SK-N-SH (cell line): Measurements from ENCODE around the gene FANCL. TPM values are rescaled to one million over a fixed set of nuclear protein-coding genes. Genes with fewer than 3 reads are reported as not detected.

Experiments used
- CTCF ChIA-PET: fragments of 300-600, 350-600 bp; formaldehyde crosslinking; extraction: SDS; loops from one replicate; lab custom pipeline; 2021; lab: Yijun Ruan, JAX
- POLR2A ChIA-PET: fragments of 350-600 bp; sonication (Branson Sonifier 250); formaldehyde crosslinking; extraction: SDS; loops from one replicate; lab custom pipeline; 2020; ENCODE audit warnings: antibody characterized with exemption, inconsistent platforms; lab: Yijun Ruan, JAX
- DNase-seq: peaks from one replicate; pipeline ENCODE4 v3.0.0; 2012
- H2AFZ ChIP-seq: fragments of 200-600 bp; sonication (generic); 2 replicates; pipeline ENCODE4 v1.8.1; 2016; ENCODE audit warnings: antibody characterized with exemption, mild to moderate bottlenecking, low read depth
- H3F3A ChIP-seq: fragments of 200-600 bp; sonication (generic); replicated peaks from 2 replicates; pipeline ENCODE3; 2016; ENCODE audit warnings: antibody characterized with exemption, mild to moderate bottlenecking; ENCODE audit not compliant: insufficient read depth
- H3K27ac ChIP-seq, 2 experiments: fragments of 200-500 bp in 1 of 2; fragments of 200-600 bp in 1 of 2; sonication (Bioruptor generic) in 1 of 2; sonication (generic), shearing (Covaris generic) in 1 of 2; 2 replicates each; pipeline versions ENCODE4 v1.5.1 to v1.6.1; 2014 to 2016; ENCODE audit warnings: low read depth in 2 of 2, inconsistent platforms in 1 of 2, low read length in 1 of 2, mild to moderate bottlenecking in 1 of 2, mixed read lengths in 1 of 2
- H3K27me3 ChIP-seq: fragments of 200-600 bp; sonication (generic), shearing (Covaris generic); 2 replicates; pipeline ENCODE4 v1.6.1; 2016; ENCODE audit warnings: mixed run types; ENCODE audit not compliant: insufficient read depth
- H3K36me3 ChIP-seq, 2 experiments: fragments of 200-500 bp in 1 of 2; fragments of 200-600 bp in 1 of 2; sonication (Bioruptor generic) in 1 of 2; sonication (generic) in 1 of 2; replicated peaks in 1 of 2; 2 replicates each; pipeline versions ENCODE3 to v1.5.1; 2014 to 2016; ENCODE audit warnings: low read length in 1 of 2, mild to moderate bottlenecking in 1 of 2; ENCODE audit not compliant: insufficient read depth in 2 of 2, control insufficient read depth in 1 of 2
- H3K4me1 ChIP-seq, 2 experiments: fragments of 200-500 bp in 1 of 2; fragments of 200-600 bp in 1 of 2; sonication (Bioruptor generic) in 1 of 2; sonication (generic), shearing (Covaris generic) in 1 of 2; 2 replicates each; pipeline versions ENCODE4 v1.5.1 to v1.6.1; 2014 to 2016; ENCODE audit warnings: low read depth in 1 of 2, low read length in 1 of 2, mixed run types in 1 of 2; ENCODE audit not compliant: insufficient read depth in 2 of 2, control insufficient read depth in 1 of 2
- H3K4me2 ChIP-seq: fragments of 200-600 bp; sonication (generic), shearing (Covaris generic); 2 replicates; pipeline ENCODE4 v1.6.1; 2017; ENCODE audit warnings: mixed run types
- H3K4me3 ChIP-seq, 2 experiments: fragments of 200-500 bp in 1 of 2; fragments of 200-600 bp in 1 of 2; sonication (Bioruptor generic) in 1 of 2; sonication (generic), shearing (Covaris generic) in 1 of 2; 2 replicates each; pipeline versions ENCODE4 v1.5.1 to v1.8.1; 2014 to 2016; ENCODE audit warnings: low read depth in 2 of 2, inconsistent platforms in 1 of 2, low read length in 1 of 2, mild to moderate bottlenecking in 1 of 2, mixed read lengths in 1 of 2, moderate library complexity in 1 of 2
- H3K79me2 ChIP-seq: fragments of 200-600 bp; sonication (generic); 2 replicates; pipeline ENCODE4 v1.8.1; 2017; ENCODE audit warnings: mild to moderate bottlenecking; ENCODE audit not compliant: insufficient read depth
- H3K9ac ChIP-seq: fragments of 200-600 bp; sonication (generic); 2 replicates; pipeline ENCODE4 v1.6.1; 2017; ENCODE audit warnings: mixed run types
- H3K9me2 ChIP-seq: fragments of 200-600 bp; sonication (generic); 2 replicates; pipeline ENCODE4 v1.6.1; 2017; ENCODE audit warnings: mixed run types
- H3K9me3 ChIP-seq: fragments of 200-600 bp; sonication (generic); 2 replicates; pipeline ENCODE4 v1.6.1; 2017; ENCODE audit warnings: mixed run types, mild to moderate bottlenecking, moderate library complexity
- H4K20me1 ChIP-seq: fragments of 200-600 bp; sonication (generic); 2 replicates; pipeline ENCODE4 v1.6.1; 2017; ENCODE audit warnings: mild to moderate bottlenecking, mixed run types; ENCODE audit not compliant: insufficient read depth
- EZH2phosphoT487 ChIP-seq: fragments of 200-600 bp; sonication (generic); IDR thresholded peaks from 2 replicates; pipeline ENCODE4 v1.6.1; 2017; ENCODE audit warnings: low read depth, mixed run types, mild to moderate bottlenecking, antibody characterized with exemption, moderate library complexity, borderline replicate concordance
- FOXJ3 ChIP-seq: sonication (generic); formaldehyde crosslinking; IDR thresholded peaks from 2 replicates; pipeline ENCODE4 v1.5.1; 2020; ENCODE audit warnings: mild to moderate bottlenecking, missing genetic modification reagents
- FOXM1 ChIP-seq: IDR thresholded peaks from 2 replicates; pipeline ENCODE4 v1.4.0; 2012; ENCODE audit warnings: low read depth, mild to moderate bottlenecking
- GABPA ChIP-seq: IDR thresholded peaks from 2 replicates; pipeline ENCODE4 v1.4.0; 2012; ENCODE audit warnings: low read depth, mild to moderate bottlenecking
- JUND ChIP-seq: IDR thresholded peaks from 2 replicates; pipeline ENCODE4 v1.4.0; 2012
- MEF2A ChIP-seq: IDR thresholded peaks from 2 replicates; pipeline ENCODE4 v1.4.0; 2012; ENCODE audit warnings: low read depth, borderline replicate concordance
- NFIC ChIP-seq: IDR thresholded peaks from 2 replicates; pipeline ENCODE4 v1.4.0; 2012; ENCODE audit warnings: borderline replicate concordance
- NRF1 ChIP-seq: IDR thresholded peaks from 2 replicates; pipeline ENCODE4 v1.6.1; 2012; ENCODE audit warnings: low read depth, mild to moderate bottlenecking, low read length
- POLR2AphosphoS5 ChIP-seq: IDR thresholded peaks from 2 replicates; pipeline ENCODE4 v1.6.1; 2012; ENCODE audit warnings: low read depth, low read length
- RFX5 ChIP-seq: IDR thresholded peaks from 2 replicates; pipeline ENCODE4 v1.6.1; 2012; ENCODE audit warnings: mild to moderate bottlenecking, improper control_type of control experiment, low read length
- SMC3 ChIP-seq: IDR thresholded peaks from 2 replicates; pipeline ENCODE4 v1.6.1; 2012; ENCODE audit warnings: low read depth, low read length, improper control_type of control experiment
- TAF1 ChIP-seq: IDR thresholded peaks from 2 replicates; pipeline ENCODE4 v1.6.1; 2012; ENCODE audit warnings: low read depth, mild to moderate bottlenecking, low read length, moderate library complexity, borderline replicate concordance
- polyA plus RNA-seq, 3 experiments: library from polyadenylated mRNA; depleted of rRNA; stranded (reverse); fragments of >200 nt; gene quantifications; 2 replicates each; pipeline ENCODE4 v1.2.3, GENCODE V29; 2012
- TF ChIP-seq, protein P1 (sequence below): IDR thresholded peaks from 2 replicates; pipeline ENCODE4 v1.6.1; 2012; ENCODE audit warnings: mild to moderate bottlenecking, low read depth, low read length, moderate library complexity
- TF ChIP-seq, protein P2 (sequence below): fragments of 200-600 bp; sonication (generic); IDR thresholded peaks from 2 replicates; pipeline ENCODE4 v1.6.1; 2017; ENCODE audit warnings: antibody characterized with exemption, mild to moderate bottlenecking, moderate library complexity
- TF ChIP-seq, protein P3 (sequence below): IDR thresholded peaks from 2 replicates; pipeline ENCODE4 v1.4.0; 2012; ENCODE audit warnings: low read depth, borderline replicate concordance
- TF ChIP-seq, protein P4 (sequence below): fragments of 150-350 bp; IDR thresholded peaks from 2 replicates; pipeline ENCODE4 v1.6.1; 2016; ENCODE audit warnings: mild to moderate bottlenecking, low read depth, low read length
- TF ChIP-seq, protein P5 (sequence below): IDR thresholded peaks from 2 replicates; pipeline ENCODE4 v1.4.0; 2012; ENCODE audit warnings: low read depth

Gene FANCL
- polyA plus RNA-seq, 1 of the 3 experiments (the other 2 are of a cell fraction) = 11.8 TPM

DNA sequence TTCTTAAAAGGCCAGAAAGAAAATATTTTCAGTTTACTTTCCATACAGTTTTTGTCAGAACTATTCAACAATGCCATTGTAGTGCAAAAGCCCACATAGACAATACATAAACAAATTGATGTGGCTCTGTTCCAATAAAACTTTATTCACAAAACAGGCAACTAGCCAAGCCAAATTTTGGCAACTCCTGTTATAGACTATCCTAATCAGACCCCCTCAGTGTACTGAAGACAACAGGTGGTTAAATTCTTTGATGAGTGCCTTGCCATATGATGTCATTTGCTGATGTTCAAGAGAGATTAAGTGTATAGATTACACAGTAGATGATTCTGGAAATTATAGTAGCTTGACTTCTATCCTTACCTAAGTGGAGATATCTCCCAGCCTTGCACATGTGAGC is 83.4 kb downstream of the FANCL start:
- no peaks in the 10 kb centered on the region for H4K20me1 ChIP-seq
- no peaks in the 10 kb centered on the region for H3K9me3 ChIP-seq
- TF ChIP-seq, protein P1, sequence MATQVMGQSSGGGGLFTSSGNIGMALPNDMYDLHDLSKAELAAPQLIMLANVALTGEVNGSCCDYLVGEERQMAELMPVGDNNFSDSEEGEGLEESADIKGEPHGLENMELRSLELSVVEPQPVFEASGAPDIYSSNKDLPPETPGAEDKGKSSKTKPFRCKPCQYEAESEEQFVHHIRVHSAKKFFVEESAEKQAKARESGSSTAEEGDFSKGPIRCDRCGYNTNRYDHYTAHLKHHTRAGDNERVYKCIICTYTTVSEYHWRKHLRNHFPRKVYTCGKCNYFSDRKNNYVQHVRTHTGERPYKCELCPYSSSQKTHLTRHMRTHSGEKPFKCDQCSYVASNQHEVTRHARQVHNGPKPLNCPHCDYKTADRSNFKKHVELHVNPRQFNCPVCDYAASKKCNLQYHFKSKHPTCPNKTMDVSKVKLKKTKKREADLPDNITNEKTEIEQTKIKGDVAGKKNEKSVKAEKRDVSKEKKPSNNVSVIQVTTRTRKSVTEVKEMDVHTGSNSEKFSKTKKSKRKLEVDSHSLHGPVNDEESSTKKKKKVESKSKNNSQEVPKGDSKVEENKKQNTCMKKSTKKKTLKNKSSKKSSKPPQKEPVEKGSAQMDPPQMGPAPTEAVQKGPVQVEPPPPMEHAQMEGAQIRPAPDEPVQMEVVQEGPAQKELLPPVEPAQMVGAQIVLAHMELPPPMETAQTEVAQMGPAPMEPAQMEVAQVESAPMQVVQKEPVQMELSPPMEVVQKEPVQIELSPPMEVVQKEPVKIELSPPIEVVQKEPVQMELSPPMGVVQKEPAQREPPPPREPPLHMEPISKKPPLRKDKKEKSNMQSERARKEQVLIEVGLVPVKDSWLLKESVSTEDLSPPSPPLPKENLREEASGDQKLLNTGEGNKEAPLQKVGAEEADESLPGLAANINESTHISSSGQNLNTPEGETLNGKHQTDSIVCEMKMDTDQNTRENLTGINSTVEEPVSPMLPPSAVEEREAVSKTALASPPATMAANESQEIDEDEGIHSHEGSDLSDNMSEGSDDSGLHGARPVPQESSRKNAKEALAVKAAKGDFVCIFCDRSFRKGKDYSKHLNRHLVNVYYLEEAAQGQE = no peak
- TF ChIP-seq FOXM1 = no peak
- TF ChIP-seq JUND = no peak
- TF ChIP-seq, protein P2, sequence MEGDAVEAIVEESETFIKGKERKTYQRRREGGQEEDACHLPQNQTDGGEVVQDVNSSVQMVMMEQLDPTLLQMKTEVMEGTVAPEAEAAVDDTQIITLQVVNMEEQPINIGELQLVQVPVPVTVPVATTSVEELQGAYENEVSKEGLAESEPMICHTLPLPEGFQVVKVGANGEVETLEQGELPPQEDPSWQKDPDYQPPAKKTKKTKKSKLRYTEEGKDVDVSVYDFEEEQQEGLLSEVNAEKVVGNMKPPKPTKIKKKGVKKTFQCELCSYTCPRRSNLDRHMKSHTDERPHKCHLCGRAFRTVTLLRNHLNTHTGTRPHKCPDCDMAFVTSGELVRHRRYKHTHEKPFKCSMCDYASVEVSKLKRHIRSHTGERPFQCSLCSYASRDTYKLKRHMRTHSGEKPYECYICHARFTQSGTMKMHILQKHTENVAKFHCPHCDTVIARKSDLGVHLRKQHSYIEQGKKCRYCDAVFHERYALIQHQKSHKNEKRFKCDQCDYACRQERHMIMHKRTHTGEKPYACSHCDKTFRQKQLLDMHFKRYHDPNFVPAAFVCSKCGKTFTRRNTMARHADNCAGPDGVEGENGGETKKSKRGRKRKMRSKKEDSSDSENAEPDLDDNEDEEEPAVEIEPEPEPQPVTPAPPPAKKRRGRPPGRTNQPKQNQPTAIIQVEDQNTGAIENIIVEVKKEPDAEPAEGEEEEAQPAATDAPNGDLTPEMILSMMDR = no peak
- no peak for TF ChIP-seq GABPA
- TF ChIP-seq, protein P3, sequence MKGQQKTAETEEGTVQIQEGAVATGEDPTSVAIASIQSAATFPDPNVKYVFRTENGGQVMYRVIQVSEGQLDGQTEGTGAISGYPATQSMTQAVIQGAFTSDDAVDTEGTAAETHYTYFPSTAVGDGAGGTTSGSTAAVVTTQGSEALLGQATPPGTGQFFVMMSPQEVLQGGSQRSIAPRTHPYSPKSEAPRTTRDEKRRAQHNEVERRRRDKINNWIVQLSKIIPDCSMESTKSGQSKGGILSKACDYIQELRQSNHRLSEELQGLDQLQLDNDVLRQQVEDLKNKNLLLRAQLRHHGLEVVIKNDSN = no peak
- TF ChIP-seq NFIC = no peak
- TF ChIP-seq RFX5 = no peak
- TF ChIP-seq NRF1 = no peak
- TF ChIP-seq, protein P4, sequence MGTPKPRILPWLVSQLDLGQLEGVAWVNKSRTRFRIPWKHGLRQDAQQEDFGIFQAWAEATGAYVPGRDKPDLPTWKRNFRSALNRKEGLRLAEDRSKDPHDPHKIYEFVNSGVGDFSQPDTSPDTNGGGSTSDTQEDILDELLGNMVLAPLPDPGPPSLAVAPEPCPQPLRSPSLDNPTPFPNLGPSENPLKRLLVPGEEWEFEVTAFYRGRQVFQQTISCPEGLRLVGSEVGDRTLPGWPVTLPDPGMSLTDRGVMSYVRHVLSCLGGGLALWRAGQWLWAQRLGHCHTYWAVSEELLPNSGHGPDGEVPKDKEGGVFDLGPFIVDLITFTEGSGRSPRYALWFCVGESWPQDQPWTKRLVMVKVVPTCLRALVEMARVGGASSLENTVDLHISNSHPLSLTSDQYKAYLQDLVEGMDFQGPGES = no peak
- no peak for TF ChIP-seq TAF1
- TF ChIP-seq MEF2A = no peak
- TF ChIP-seq FOXJ3 (CRISPR knock-in tag) = no peak
- TF ChIP-seq, protein P5, sequence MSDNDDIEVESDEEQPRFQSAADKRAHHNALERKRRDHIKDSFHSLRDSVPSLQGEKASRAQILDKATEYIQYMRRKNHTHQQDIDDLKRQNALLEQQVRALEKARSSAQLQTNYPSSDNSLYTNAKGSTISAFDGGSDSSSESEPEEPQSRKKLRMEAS = no peak
- TF ChIP-seq SMC3 = no peak
- no peak for TF ChIP-seq EZH2phosphoT487
- TF ChIP-seq POLR2AphosphoS5 = no peak
- no peak overlapping the region for H3K4me3 ChIP-seq
- H3K27ac ChIP-seq = no peak overlapping the region
- H3K4me2 ChIP-seq = no peak overlapping the region
- H3K9ac ChIP-seq = no peak overlapping the region
- no peak overlapping the region for H2AFZ ChIP-seq
- POLR2A ChIA-PET = no interaction called here
- peaks cover 0 to 6% of the 10 kb centered on the region in 2 experiments; a peak in 1 of 4 replicates for H3K4me1 ChIP-seq
- DNase-seq = no peak
- CTCF ChIA-PET = interaction anchor here (1.3 kb wide), 1 partner anchor 290 kb away, joined by 3 read pairs; no protein-coding TSS in a partner anchor
- H3K36me3 ChIP-seq = peaks cover 21 to 37% of the 10 kb centered on the region in 2 experiments
- H3F3A ChIP-seq = no peaks in the 10 kb centered on the region
- no peaks in the 10 kb centered on the region for H3K79me2 ChIP-seq
- no peaks in the 10 kb centered on the region for H3K27me3 ChIP-seq
- H3K9me2 ChIP-seq = no peaks in the 10 kb centered on the region
